RKO (cell line): ENCODE data around the gene YES1.
"Not testable (repeated sequence)": the region's sequence is repeated elsewhere in the genome, so short reads cannot be mapped to it uniquely, and the experiment has no call there.

Experiments
- DNase-seq: peaks from one replicate; pipeline ENCODE4 v3.0.0-alpha.2; 2016; ENCODE audit warnings: low spot score

YES1 gene

GRCh38 chr18:683531-683930 is 128.5 kb downstream of the YES1 start:
- no peak for DNase-seq

GRCh38 chr18:682833-683232 is 129.2 kb downstream of the YES1 start:
- no peak for DNase-seq

- not testable (repeated sequence) for DNase-seq
Measured at GRCh38 chr18:682416-682815, 129.6 kb downstream of the YES1 start.

- no peak for DNase-seq
Measured at GRCh38 chr18:681985-682384, 130.1 kb downstream of the YES1 start.

GRCh38 chr18:680392-680791 is 131.7 kb downstream of the YES1 start:
- DNase-seq: no peak

GRCh38 chr18:679516-679915 is 132.5 kb downstream of the YES1 start:
- no peak for DNase-seq

- DNase-seq: no peak
Measured at GRCh38 chr18:678482-679182, 133.4 kb downstream of the YES1 start.

- peak; percentile 56 for DNase-seq
Measured at GRCh38 chr18:677951-678381, 134.1 kb downstream of the YES1 start.

- DNase-seq: no peak
Measured at GRCh38 chr18:677145-677544, 134.9 kb downstream of the YES1 start.

GRCh38 chr18:676736-677135 is 135.3 kb downstream of the YES1 start:
- DNase-seq: no peak

- no peak for DNase-seq
Measured at GRCh38 chr18:676069-676468, 136.0 kb downstream of the YES1 start.

- DNase-seq: no peak
Measured at GRCh38 chr18:675307-675706, 136.7 kb downstream of the YES1 start.

- no peak for DNase-seq
Measured at GRCh38 chr18:673769-674168, 138.3 kb downstream of the YES1 start.

- DNase-seq: no peak
Measured at GRCh38 chr18:673317-673716, 138.7 kb downstream of the YES1 start.
